ENCODE measurements around the gene ZNF804B.
A peak's percentile ranks its signal among the peaks of the same experiment; 100 is the strongest.

Gene ZNF804B

DNA sequence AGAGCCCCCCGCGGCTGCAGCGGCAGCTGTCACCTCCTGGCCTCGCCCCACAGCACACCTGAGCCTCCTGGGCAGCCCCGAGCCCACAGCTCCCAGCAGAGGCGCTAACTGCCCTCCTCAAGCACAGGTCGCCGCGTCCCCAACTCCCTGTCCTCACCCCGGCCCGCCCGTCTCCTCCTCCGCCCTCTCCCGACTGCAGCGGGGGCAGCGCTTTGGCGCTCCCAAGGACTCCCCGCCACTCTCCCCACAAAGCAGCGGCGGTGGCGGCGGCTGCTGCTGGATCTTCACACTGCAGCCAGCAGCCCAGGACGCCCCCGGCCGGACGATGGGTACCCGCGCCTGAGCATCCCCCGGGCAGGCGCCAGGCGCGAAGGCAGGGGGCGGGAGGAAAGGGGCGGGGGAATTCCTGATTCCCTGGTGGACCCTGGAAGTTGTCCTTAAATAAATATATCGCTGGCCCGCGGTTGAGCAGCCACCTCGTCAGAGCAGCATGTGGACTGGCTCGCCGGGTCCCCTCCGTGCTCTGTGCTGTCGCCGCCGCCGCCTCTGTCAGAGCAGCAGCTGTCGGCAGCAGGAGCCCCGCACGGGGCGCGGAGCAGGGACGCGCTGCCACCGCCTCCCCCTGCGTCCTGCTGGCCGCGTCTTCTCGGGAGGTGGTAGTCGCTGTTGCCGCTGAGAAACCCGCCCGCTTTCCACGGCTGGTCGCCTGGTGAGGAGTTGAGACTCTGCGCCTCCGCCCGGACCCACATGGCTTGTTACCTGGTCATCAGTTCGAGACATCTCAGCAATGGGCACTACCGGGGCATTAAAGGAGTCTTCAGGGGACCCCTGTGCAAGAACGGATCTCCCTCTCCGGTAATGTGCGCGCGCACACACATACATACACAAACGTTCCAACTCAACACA lies at the start of gene ZNF804B:
TSS of gene ZNF804B (plus strand) at position 471 of the 906 bp plus-strand sequence. CDS start at position 748, 277 bp downstream.
- DNase-seq (ENCODE audit: low read depth) = no peak

- DNase-seq (ENCODE audit: low read depth) = no peak
Observed at GRCh38 chr7:88735920-88736319, 23.6 kb upstream of the ZNF804B start.

GRCh38 chr7:88737632-88738031 lies 21.9 kb upstream of the ZNF804B start:
- DNase-seq (ENCODE audit: low read depth) = no peak

DNA sequence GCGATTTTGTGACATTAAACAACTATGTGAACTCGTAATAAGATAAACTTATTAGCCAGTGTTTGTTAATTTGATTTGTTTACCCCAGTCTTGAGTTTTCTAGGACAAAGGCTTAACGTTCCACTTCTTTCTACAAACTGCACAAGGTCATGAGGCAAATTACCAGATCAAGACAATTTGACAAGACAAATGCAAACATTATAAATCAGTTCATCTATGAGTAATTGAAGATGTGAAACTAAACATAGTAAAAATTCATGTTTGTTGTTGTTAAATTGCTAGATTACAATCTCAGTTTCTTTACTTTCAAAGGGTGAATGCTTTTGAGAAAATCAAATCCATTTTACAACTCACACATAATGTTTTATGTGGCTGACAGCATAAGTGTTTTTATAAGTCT lies 13.4 kb upstream of the ZNF804B start:
- no peak for DNase-seq (ENCODE audit: low read depth)

- no peak for DNase-seq (ENCODE audit: low read depth)
Observed at GRCh38 chr7:88756802-88757201, 2.7 kb upstream of the ZNF804B start.

DNA sequence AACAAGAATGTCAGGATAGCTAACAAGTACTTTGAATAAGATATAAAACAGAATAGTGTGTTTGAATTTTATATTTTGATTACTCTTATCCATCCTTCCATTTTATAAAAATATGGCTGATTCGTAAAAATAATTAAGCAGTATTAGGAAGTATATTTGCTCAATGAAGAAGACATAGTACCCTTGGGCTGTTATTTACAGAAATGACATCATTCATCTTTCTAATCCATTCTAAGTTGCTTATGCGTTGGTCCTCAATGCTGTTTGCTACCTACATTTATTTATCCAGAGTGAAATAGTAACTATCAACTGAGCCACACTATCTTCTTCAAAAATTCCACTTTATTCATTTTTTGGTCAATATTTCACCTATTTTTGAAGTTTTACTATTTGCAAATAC lies 2.1 kb upstream of the ZNF804B start:
- DNase-seq (ENCODE audit: low read depth) = no peak

DNA sequence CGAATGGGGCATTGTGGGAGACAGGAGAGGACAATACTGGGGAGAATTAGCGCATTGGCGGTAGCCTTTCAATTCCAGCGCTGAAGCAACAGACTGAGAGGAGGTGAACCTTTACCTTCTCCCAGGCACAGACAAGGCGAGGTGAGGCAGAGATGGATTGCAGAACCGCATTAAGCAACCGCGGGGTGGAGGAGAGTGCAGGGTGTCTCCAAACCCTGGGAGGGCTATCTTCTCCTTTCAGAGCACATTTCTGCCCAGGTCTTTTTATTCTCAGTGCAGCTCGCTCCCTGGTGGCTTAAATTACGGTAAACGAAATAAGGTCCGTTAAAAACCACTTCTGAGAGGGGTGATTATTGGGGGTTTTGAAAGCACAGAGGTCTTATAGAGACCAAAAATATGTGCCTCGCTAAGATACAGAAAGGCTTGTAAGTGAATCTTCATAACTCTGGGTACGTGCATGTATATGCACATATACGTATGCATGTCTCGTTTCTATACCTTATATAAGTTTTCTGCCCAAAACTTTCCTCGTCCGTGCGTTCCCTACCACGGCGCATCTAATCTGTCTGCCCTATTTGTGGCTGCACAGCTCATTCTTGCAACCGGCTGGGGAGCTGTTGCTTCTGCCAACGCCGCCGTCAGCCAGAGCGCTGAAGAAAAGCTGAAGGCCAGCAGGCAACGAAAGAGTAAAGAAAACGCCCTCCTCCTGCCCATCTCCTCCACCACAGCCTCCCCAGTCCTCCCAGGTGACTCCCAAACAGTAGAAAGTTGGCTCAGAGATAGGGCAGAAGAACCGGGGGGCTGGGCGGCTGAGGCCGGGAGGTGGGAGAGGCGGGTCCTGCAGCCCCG lies 895 bp upstream of the ZNF804B start:
- DNase-seq (ENCODE audit: low read depth) = peak; percentile 1

- no peak for DNase-seq (ENCODE audit: low read depth)
Observed at GRCh38 chr7:88760136-88760515, 626 bp downstream of the ZNF804B start.

GRCh38 chr7:88761779-88762178 lies 2.3 kb downstream of the ZNF804B start:
- no peak for DNase-seq (ENCODE audit: low read depth)

DNA sequence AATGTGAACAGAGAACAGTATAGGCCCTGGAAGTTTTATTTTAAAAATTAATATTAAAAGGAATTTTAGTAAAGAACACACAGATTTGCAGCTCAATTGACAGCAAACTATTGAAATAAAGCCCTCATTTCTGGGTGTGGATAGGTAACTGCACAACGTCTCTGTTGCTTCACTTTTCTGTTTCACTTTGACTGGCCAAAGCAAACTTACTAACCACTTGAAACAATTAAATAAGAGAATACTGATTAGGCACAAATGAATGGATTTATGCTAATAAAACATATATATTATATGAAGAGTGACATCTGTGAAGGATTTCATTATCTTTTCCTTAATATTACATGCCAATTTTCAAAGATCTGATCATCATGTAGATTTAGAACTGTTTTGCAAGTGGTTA lies 11.9 kb downstream of the ZNF804B start:
- DNase-seq (ENCODE audit: low read depth) = no peak

- DNase-seq (ENCODE audit: low read depth) = no peak
Observed at GRCh38 chr7:88772776-88773175, 13.3 kb downstream of the ZNF804B start.

- DNase-seq (ENCODE audit: low read depth) = no peak
Observed at GRCh38 chr7:88775838-88776237, 16.3 kb downstream of the ZNF804B start.

GRCh38 chr7:88787777-88788176 lies 28.3 kb downstream of the ZNF804B start:
- DNase-seq (ENCODE audit: low read depth) = no peak

- peak; percentile 8 for DNase-seq (ENCODE audit: low read depth)
Observed at GRCh38 chr7:88789480-88790064, 30.1 kb downstream of the ZNF804B start.

GRCh38 chr7:88791891-88792290 lies 32.4 kb downstream of the ZNF804B start:
- no peak for DNase-seq (ENCODE audit: low read depth)

DNA sequence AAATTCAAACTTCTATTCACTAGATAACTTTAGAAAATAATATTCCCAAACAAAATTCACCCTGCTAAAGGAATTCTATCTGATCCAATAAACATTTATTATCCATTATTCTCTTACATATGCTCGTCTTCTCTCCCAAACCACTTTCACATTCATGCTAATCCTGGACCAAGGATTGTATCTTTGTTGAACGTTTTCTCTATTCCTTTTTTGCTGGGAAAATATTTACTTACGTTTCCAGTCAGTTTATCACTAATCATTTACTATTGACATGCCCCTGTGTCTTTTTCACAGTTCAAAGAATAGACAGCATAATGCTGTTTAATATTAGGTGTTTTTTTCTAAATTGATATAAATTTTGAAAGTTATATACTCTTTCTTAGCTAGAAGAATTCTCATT lies 32.9 kb downstream of the ZNF804B start:
- no peak for DNase-seq (ENCODE audit: low read depth)

- DNase-seq (ENCODE audit: low read depth) = no peak
Observed at GRCh38 chr7:88795553-88795952, 36.1 kb downstream of the ZNF804B start, which contains the start of gene TEX47. TEX47 (minus strand) TSS chr7:88795737; CDS start chr7:88794942, 795 bp downstream.

- DNase-seq (ENCODE audit: low read depth) = no peak
Observed at GRCh38 chr7:88801046-88801445, 41.5 kb downstream of the ZNF804B start.

- no peak for DNase-seq (ENCODE audit: low read depth)
Observed at GRCh38 chr7:88806280-88807037, 47.0 kb downstream of the ZNF804B start.

- no peak for DNase-seq (ENCODE audit: low read depth)
Observed at GRCh38 chr7:88818552-88818951, 59.1 kb downstream of the ZNF804B start.

GRCh38 chr7:88826222-88826621 lies 66.7 kb downstream of the ZNF804B start:
- no peak for DNase-seq (ENCODE audit: low read depth)

All from EH (cell line).